ENCODE measurements around the gene WWOX. TPM values are rescaled to one million over a fixed set of nuclear protein-coding genes. Genes with fewer than 3 reads are reported as not detected.

Gene WWOX
- total and polyA plus RNA-seq, 2 of the 8 experiments (the other 6 are each of a cell fraction or from before 2014, with no cell fraction given), result 5.4 to 16.7 TPM

DNA sequence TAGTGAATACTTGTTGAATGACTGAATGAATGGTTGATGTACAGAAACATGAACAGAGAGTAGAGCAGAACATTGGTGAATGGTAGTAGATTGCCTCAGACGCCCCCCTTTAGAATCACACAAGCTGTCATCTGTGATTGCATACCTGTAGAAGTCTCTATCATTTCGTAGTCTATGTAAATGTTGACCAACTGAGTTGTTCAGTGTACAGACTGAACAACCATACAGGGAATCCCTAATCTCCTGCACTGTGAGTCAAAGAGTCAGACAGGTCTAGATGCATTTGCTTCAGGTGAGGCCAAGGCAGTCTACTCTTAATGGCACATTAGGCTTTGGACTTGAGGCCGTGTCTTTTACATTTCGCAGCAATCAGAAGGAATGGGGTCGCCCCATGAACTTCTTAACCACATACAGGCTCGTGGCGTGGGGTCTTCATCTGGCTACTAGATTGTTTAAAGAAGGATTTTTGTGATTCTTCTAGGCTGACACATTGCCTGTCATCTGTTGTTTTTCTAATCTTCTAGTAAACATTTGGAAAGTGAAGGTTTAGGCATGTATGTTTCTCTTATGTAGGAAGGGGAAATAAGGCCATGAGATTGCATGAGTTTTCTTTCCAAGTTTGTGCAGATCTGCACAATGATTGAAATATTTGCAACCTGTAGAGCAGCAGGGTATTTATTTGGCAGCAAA lies 157.4 kb downstream of the WWOX start:
- H3K79me2 ChIP-seq (ENCODE audit: control insufficient read depth in 1 of 2, insufficient read depth in 2 of 2, low read length in 2 of 2), result no peaks in the 10 kb centered on the region
- H3K79me1 ChIP-seq (ENCODE audit: low read depth, low read length), result no peaks in the 10 kb centered on the region
- POLR2A ChIA-PET (ENCODE audit: partially characterized antibody), result no interaction called here
- no peak overlapping the region for H2BK120ac ChIP-seq (replicated peaks; ENCODE audit: low read depth, low read length)
- H3K4ac ChIP-seq (replicated peaks; ENCODE audit: insufficient read length, low read depth, low read length), result no peak overlapping the region
- H3K23me2 ChIP-seq (ENCODE audit: low read depth, low read length), result no peaks in the 10 kb centered on the region
- H3K36me3 ChIP-seq (ENCODE audit: control insufficient read depth in 2 of 4, insufficient read depth in 4 of 4, low read length in 3 of 4), result no peaks in the 10 kb centered on the region
- H3K23ac ChIP-seq (ENCODE audit: insufficient read length), result no peak overlapping the region
- CTCF ChIA-PET (ENCODE audit: partially characterized antibody), result interaction anchor here (0.5 to 1.1 kb wide), 3 partner anchors 17 to 87 kb away, joined by 3 to 4 read pairs (median 3); no protein-coding TSS in a partner anchor
- H4K8ac ChIP-seq (ENCODE audit: extremely low read depth, insufficient read depth, low read length), result no peak overlapping the region
- no peak overlapping the region for H3K4me3 ChIP-seq (ENCODE audit: extremely low read depth in 1 of 4, insufficient read depth in 2 of 4, low read depth in 3 of 4, low read length in 4 of 4)
- H2AFZ ChIP-seq (ENCODE audit: low read length), result no peak overlapping the region
- H3K18ac ChIP-seq (ENCODE audit: extremely low read depth, low read length), result no peak overlapping the region
- H2BK5ac ChIP-seq (ENCODE audit: low read depth, low read length), result no peak overlapping the region
- H3K4me2 ChIP-seq (ENCODE audit: insufficient read depth in 1 of 2, low read depth in 2 of 2, low read length in 2 of 2), result no peak overlapping the region
- H4K20me1 ChIP-seq (replicated peaks in 1 of 2; ENCODE audit: control insufficient read depth in 1 of 2, insufficient read depth in 2 of 2, low read length in 2 of 2), result no peaks in the 10 kb centered on the region
- no peak overlapping the region for H4K91ac ChIP-seq (replicated peaks; ENCODE audit: insufficient read length, low read length)
- H3K9me3 ChIP-seq (ENCODE audit: insufficient read depth in 2 of 2, low read depth in 1 of 2, low read length in 1 of 2), result no peaks in the 10 kb centered on the region
- H3K9ac ChIP-seq (replicated peaks in 1 of 4; ENCODE audit: extremely low read depth in 1 of 4, low read depth in 3 of 4, low read length in 3 of 4), result no peak overlapping the region
- no peak overlapping the region for H2BK15ac ChIP-seq (ENCODE audit: low read length)
- no peak overlapping the region for H2BK12ac ChIP-seq (ENCODE audit: low read depth, low read length)
- no peak overlapping the region for H3K56ac ChIP-seq (replicated peaks; ENCODE audit: insufficient read length, low read depth, low read length)
- no peak overlapping the region for H2BK20ac ChIP-seq (ENCODE audit: low read length)
- peak; percentile 7 for FAIRE-seq
- no peak overlapping the region for H2AK5ac ChIP-seq (ENCODE audit: low read depth, low read length)
- no peak overlapping the region for H4K5ac ChIP-seq (ENCODE audit: insufficient read length, low read depth, low read length)
- DNase-seq (ENCODE audit: low read depth in 1 of 2, low spot score in 2 of 2), result no peak
- 83% methylated on average over 7 of the region's 7 CpGs; no CpG with 5 or more reads in 1 of the 2 experiments for WGBS, 2 experiments (ENCODE audit: extremely low coverage in 1 of 2, insufficient coverage in 1 of 2, insufficient read length in 1 of 2, insufficient replicate concordance in 2 of 2, low coverage in 1 of 2, low lambda C conversion rate in 2 of 2, missing lambda C conversion rate in 1 of 2)
- no peaks in the 10 kb centered on the region for H3K27me3 ChIP-seq (replicated peaks in 1 of 4; ENCODE audit: control insufficient read depth in 3 of 4, extremely low read depth in 1 of 4, insufficient read depth in 3 of 4, low read length in 3 of 4)
- no peak overlapping the region for H3K27ac ChIP-seq (ENCODE audit: low read depth, low read length)
- no peak overlapping the region for H3K14ac ChIP-seq (ENCODE audit: insufficient read length)
- H3K4me1 ChIP-seq (replicated peaks in 1 of 4; ENCODE audit: control insufficient read depth in 3 of 4, insufficient read depth in 4 of 4, low read length in 3 of 4), result peaks cover 0 to 10% (median 3%) of the 10 kb centered on the region in 4 experiments; a peak in 4 of 7 replicates
- TF ChIP-seq EZH2 (IDR thresholded peaks at IDR 0.05; ENCODE audit: low read depth, low read length, severe bottlenecking) (no peak), SP2 (IDR thresholded peaks at IDR 0.05; ENCODE audit: low read length) (no peak), MAX (IDR thresholded peaks at IDR 0.05) (no peak), RNF2 (IDR thresholded peaks at IDR 0.05; ENCODE audit: borderline replicate concordance, low read depth, low read length, missing control alignments, poor library complexity, severe bottlenecking) (no peak), EP300 (IDR thresholded peaks at IDR 0.05; ENCODE audit: borderline replicate concordance in 1 of 2, low read depth in 2 of 2, low read length in 2 of 2) (no peak)

Measured in H1 (cell line).